Testis (tissue), 3 donors: Measurements from ENCODE around the gene OSBPL3. TPM values are rescaled to one million over a fixed set of nuclear protein-coding genes. Genes with fewer than 3 reads are reported as not detected.

Experiments
- DNase-seq: peaks from one replicate; pipeline ENCODE4 v3.0.0-alpha.2; 2019
- H3K27ac ChIP-seq, 2 donors: fragments of 200-600 bp; sonication (generic); one replicate each; pipeline ENCODE4 v1.5.1; 2019
- H3K27me3 ChIP-seq: fragments of 200-600 bp; sonication (generic); one replicate; pipeline ENCODE4 v1.5.1; 2019
- H3K36me3 ChIP-seq: fragments of 200-600 bp; sonication (generic); one replicate; pipeline ENCODE4 v1.5.1; 2017; ENCODE audit warnings: low read depth; ENCODE audit errors: missing control alignments
- H3K4me1 ChIP-seq: fragments of 200-600 bp; sonication (generic); one replicate; pipeline ENCODE4 v1.5.1; 2019
- H3K4me3 ChIP-seq, 2 donors: fragments of 200-600 bp; sonication (generic); one replicate each; pipeline ENCODE4 v1.5.1; 2017 to 2019
- H3K9me3 ChIP-seq: fragments of 200-600 bp; sonication (generic); one replicate; pipeline ENCODE4 v1.5.1; 2017
- CTCF ChIP-seq, 3 experiments: fragments of 450-650 bp in 2 of 3; fragments of 200-600 bp in 1 of 3; sonication (generic) in 1 of 3; IDR thresholded peaks; one replicate each; pipeline ENCODE4 v1.5.1; 2016 to 2019; ENCODE audit warnings: antibody characterized with exemption in 3 of 3, mild to moderate bottlenecking in 2 of 3, moderate library complexity in 1 of 3
- POLR2A ChIP-seq: fragments of 450-650 bp; IDR thresholded peaks from one replicate; pipeline ENCODE4 v1.6.1; 2017; ENCODE audit warnings: antibody characterized with exemption, mild to moderate bottlenecking, moderate library complexity
- WGBS, 2 donors: methylation state at CpG; one replicate each; pipeline ENCODE4 v1.1.5; 2018; 5-methylcytosine and 5-hydroxymethylcytosine counted together
- intact Hi-C: fragments of 100-400 bp; cut with DNase I; formaldehyde crosslinking; loops from one replicate; pipeline ENCODE4 v1.15.1; 2023; ENCODE audit warnings: low total_unique reads
- polyA plus RNA-seq: library from polyadenylated mRNA; stranded (reverse); fragments of 350-450 nt; fragmentation: Illumina TruSeq; extraction: RNeasy Lipid Tissue Mini Kit (QIAGEN cat#74804); gene quantifications from one replicate; pipeline ENCODE4 v1.2.3, GENCODE V29; 2014; ENCODE audit warnings: low read depth, low replicate concordance; ENCODE audit not compliant: insufficient read depth
- total RNA-seq, 2 donors: library from RNA; depleted of rRNA; stranded (reverse); fragments of >200 nt; gene quantifications; one replicate each; pipeline ENCODE4 v1.2.3, GENCODE V29; 2016

OSBPL3 gene
- total and polyA plus RNA-seq, 3 donors from 2014 or later: 5.6 to 9.4 (median 6.9) TPM

- no peak for DNase-seq
- intact Hi-C loops: no loop called here
- Histone ChIP-seq H3K36me3 (no peaks in the 10 kb centered on the region), H3K9me3 (no peaks in the 10 kb centered on the region), H3K27me3 (no peaks in the 10 kb centered on the region), H3K4me3 (no peak overlapping the region), H3K4me1 (no peaks in the 10 kb centered on the region), H3K27ac (no peak overlapping the region)
- 95 to 96% methylated on average over 2 of the region's 2 CpGs for WGBS, 2 donors
- TF ChIP-seq POLR2A (no peak), CTCF (IDR thresholded peaks at IDR 0.05) (no peak)
Observed at GRCh38 chr7:24879291-24879690, 100.7 kb downstream of the OSBPL3 start.

GRCh38 chr7:24877790-24878311, 102.1 kb downstream of the OSBPL3 start:
- no peak for TF ChIP-seq POLR2A
- TF ChIP-seq CTCF (IDR thresholded peaks at IDR 0.05): no peak
- no peaks in the 10 kb centered on the region for H3K9me3 ChIP-seq
- no peak for DNase-seq
- H3K27ac ChIP-seq: no peak overlapping the region
- no peaks in the 10 kb centered on the region for H3K27me3 ChIP-seq
- no peaks in the 10 kb centered on the region for H3K36me3 ChIP-seq
- 45 to 48% methylated on average over 4 of the region's 4 CpGs for WGBS, 2 donors
- intact Hi-C loops: no loop called here
- H3K4me1 ChIP-seq: no peaks in the 10 kb centered on the region
- H3K4me3 ChIP-seq: no peak overlapping the region

GRCh38 chr7:24874791-24875190, 105.2 kb downstream of the OSBPL3 start:
- Histone ChIP-seq H3K9me3 (no peaks in the 10 kb centered on the region), H3K27ac (no peak overlapping the region), H3K4me3 (no peak overlapping the region), H3K36me3 (no peaks in the 10 kb centered on the region), H3K27me3 (no peaks in the 10 kb centered on the region), H3K4me1 (no peaks in the 10 kb centered on the region)
- intact Hi-C loops: no loop called here
- TF ChIP-seq POLR2A (no peak), CTCF (IDR thresholded peaks at IDR 0.05) (no peak)
- DNase-seq: no peak
- WGBS, 2 donors: 87 to 90% methylated on average over 6 of the region's 6 CpGs

GRCh38 chr7:24873944-24874343, 106.0 kb downstream of the OSBPL3 start:
- no peak for DNase-seq
- Histone ChIP-seq H3K36me3 (no peaks in the 10 kb centered on the region), H3K4me1 (no peaks in the 10 kb centered on the region), H3K27ac (no peak overlapping the region), H3K4me3 (no peak overlapping the region), H3K27me3 (no peaks in the 10 kb centered on the region), H3K9me3 (no peaks in the 10 kb centered on the region)
- no peak for TF ChIP-seq POLR2A
- no peak for TF ChIP-seq CTCF (IDR thresholded peaks at IDR 0.05)
- intact Hi-C loops: no loop called here
- 72 to 83% methylated on average over 4 of the region's 4 CpGs for WGBS, 2 donors

- Histone ChIP-seq H3K4me1 (no peaks in the 10 kb centered on the region), H3K27ac (no peak overlapping the region), H3K27me3 (no peaks in the 10 kb centered on the region), H3K4me3 (no peak overlapping the region), H3K9me3 (no peaks in the 10 kb centered on the region), H3K36me3 (no peaks in the 10 kb centered on the region)
- intact Hi-C loops: no loop called here
- DNase-seq: no peak
- no peak for TF ChIP-seq CTCF (IDR thresholded peaks at IDR 0.05)
- no peak for TF ChIP-seq POLR2A
Observed at GRCh38 chr7:24871770-24872169, 108.2 kb downstream of the OSBPL3 start.
